ENCODE data around the gene BMP7. TPM values are rescaled to one million over a fixed set of nuclear protein-coding genes. Genes with fewer than 3 reads are reported as not detected.

The BMP7 gene
- total RNA-seq, 1 donor from 2014 or later, result 3.7 TPM

DNA sequence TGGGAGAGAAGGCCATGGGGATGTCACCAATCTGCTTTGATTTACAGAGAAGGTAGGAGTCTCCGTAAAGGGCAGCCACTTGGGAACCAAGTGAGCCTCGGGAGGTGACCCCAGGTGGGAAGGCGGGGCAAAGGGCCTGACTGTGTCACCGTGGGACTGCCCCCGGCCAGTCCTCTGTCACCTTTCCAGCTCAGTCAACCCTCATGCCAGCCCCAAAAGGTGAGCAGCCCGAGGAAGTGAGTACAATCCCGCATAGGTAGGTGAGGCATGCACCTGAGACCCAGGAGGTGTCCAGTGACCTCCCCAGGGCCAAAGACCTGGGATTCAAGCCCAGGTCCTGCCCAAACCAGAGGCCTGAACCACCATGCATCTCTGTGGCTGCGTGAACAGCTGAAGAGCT lies 36.2 kb downstream of the BMP7 start:
- no peak overlapping the region for H3K4me3 ChIP-seq (ENCODE audit: low read depth, low read length)
- TF ChIP-seq, protein P1, sequence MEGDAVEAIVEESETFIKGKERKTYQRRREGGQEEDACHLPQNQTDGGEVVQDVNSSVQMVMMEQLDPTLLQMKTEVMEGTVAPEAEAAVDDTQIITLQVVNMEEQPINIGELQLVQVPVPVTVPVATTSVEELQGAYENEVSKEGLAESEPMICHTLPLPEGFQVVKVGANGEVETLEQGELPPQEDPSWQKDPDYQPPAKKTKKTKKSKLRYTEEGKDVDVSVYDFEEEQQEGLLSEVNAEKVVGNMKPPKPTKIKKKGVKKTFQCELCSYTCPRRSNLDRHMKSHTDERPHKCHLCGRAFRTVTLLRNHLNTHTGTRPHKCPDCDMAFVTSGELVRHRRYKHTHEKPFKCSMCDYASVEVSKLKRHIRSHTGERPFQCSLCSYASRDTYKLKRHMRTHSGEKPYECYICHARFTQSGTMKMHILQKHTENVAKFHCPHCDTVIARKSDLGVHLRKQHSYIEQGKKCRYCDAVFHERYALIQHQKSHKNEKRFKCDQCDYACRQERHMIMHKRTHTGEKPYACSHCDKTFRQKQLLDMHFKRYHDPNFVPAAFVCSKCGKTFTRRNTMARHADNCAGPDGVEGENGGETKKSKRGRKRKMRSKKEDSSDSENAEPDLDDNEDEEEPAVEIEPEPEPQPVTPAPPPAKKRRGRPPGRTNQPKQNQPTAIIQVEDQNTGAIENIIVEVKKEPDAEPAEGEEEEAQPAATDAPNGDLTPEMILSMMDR (conservative IDR thresholded peaks at IDR 0.05; ENCODE audit: low read depth, low read length), result no peak
- DNase-seq (ENCODE audit: low read depth), result no peak

DNA sequence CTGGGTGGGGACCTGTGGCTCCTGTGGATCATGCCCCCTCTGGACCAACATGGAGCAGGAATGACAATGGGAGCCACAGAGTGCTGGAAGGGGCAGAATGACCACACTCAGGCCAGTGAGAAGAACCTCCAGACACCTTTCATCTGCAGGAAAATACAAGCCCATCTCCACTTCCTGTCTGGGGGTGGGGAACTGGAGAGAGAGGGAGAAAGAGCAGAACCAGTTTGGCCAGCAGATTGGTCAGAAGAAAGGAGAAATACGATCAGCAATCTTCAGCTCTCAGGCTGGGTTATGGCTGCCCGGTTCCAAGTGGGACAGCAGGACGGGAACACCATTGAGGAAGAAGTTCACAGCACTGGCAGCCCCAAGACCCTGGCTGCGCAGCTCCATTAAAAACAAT lies 37.0 kb downstream of the BMP7 start:
- DNase-seq (ENCODE audit: low read depth), result no peak
- H3K4me3 ChIP-seq (ENCODE audit: low read depth, low read length), result no peak overlapping the region
- TF ChIP-seq, protein P1 (conservative IDR thresholded peaks at IDR 0.05; ENCODE audit: low read depth, low read length), result no peak

DNA sequence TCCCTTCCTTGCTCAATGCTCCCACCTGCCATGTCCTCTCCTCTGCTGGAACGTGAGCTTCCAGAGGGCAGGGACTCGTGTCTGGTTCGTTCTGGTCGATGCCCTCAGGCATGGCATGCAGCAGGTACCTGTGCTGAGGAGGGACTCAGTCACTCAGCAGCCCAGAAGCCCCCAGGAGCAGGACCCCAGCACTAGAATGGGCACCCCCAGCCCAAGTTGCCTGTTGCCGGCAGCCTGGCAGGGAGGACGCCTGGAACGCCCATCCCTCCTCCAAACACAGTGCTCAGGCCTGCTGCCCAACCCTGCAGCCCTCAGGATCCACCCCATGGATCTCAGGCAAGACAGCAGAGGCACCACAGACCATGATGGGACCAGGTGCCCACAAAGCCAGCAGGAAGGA lies 40.6 kb downstream of the BMP7 start:
- no peak for DNase-seq (ENCODE audit: low read depth)
- TF ChIP-seq, protein P1 (conservative IDR thresholded peaks at IDR 0.05; ENCODE audit: low read depth, low read length), result no peak
- no peak overlapping the region for H3K4me3 ChIP-seq (ENCODE audit: low read depth, low read length)

DNA sequence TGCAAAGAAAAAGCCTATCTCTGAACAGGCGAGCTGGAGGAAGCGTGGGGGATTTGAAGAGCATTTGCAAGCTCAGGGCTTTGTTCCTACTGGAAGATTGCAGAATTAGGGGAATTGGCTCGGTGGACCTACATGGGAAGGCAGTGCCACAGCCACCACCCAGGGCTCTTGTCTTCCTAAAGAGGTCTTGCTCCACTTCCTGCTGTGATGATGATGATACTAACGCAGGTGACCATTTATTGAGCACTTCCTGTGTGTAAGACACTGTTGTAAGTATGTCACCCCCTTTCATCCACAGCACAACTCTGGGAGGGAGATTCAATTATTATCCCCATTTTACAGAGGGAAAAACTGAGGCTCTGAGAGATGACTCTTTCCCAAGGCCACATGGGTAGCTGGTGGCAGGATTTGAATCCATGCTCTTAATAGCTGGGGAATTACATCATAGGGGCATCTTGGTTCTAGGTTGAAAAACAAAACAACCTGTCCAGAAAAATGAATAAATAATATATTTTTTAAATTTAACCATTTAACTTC lies 41.2 kb downstream of the BMP7 start:
- DNase-seq (ENCODE audit: low read depth), result no peak

DNA sequence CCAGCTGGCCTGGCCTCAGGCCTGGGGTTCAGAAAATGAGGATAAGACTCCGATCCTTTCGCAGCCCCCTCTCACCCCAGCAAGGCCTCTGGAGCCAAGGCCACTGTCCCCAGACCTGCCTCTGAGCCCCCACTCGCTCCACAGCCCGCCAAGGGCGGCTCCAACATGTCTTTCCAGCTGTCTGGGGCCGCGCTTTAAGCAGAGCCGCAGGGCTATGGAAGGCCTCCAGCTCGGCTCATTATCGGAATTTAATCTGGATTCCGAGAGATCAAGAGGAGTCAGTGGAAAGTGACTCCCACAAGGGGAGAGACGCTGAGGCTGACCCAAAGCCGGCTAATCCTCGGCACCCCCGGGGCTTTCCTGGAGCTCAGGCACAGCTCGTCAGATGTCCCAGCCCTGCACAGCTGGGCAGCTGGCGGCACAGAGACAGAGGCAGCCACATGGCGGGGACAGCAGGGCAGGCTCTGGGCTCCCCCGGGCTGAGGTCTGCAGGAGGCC lies 41.8 kb downstream of the BMP7 start:
- no peak overlapping the region for H3K4me3 ChIP-seq (ENCODE audit: low read depth, low read length)
- TF ChIP-seq, protein P1 (conservative IDR thresholded peaks at IDR 0.05; ENCODE audit: low read depth, low read length), result no peak
- no peak for DNase-seq (ENCODE audit: low read depth)

More for the DNA sequence above, 41.2 kb downstream of the BMP7 start:
- no peak overlapping the region for H3K4me3 ChIP-seq (ENCODE audit: low read depth, low read length)
- TF ChIP-seq, protein P1 (conservative IDR thresholded peaks at IDR 0.05; ENCODE audit: low read depth, low read length), result no peak

DNA sequence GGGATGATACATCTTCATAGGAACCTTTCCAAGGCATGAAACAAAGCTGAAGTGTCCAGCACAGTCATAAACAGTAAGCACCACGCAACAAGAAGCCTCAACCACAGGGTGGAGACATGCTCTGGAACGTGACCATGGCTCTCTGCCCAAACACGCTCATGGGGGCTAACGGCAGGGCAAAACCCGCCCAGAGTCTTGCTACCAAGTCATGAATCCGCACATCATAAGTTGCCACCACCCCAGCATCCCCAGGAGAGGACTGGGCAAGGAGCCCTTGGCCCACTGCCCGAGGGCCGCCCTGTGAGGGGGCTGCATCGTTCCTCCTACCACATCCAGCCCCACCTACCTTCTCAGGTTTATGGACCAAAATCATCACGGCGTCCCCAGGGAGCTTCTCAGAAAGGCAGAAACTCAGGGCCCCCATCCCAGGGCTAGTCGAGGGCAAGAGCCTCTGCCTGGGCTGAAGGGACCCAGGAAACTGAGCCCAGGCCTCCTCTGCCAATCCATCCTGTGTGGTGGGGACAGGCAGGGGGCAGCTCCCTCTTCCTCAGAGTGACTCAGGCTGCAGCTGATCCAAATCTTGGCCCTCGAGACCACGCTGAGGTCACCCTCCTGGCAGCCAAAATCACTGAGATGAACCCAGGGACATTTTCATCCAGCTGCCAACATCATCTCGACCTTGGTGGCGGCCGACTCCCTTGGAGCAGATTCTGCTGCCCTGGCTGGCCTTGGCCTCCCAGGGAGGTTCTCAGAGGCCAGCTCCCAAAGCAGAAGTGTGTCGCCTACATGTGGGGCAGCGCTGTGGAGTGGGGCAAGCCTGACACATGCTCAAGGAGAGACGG lies 42.6 kb downstream of the BMP7 start:
- no peak overlapping the region for H3K4me3 ChIP-seq (ENCODE audit: low read depth, low read length)
- DNase-seq (ENCODE audit: low read depth), result no peak
- TF ChIP-seq, protein P1 (conservative IDR thresholded peaks at IDR 0.05; ENCODE audit: low read depth, low read length), result no peak
